Measurements from ENCODE around the gene SUSD1. TPM values are rescaled to one million over a fixed set of nuclear protein-coding genes. Genes with fewer than 3 reads are reported as not detected.

SUSD1 gene
- total RNA-seq, 1 experiment from 2014 or later, result 7.9 TPM

- no peak for ATAC-seq
- Histone ChIP-seq H3K9ac (ENCODE audit: low read length) (no peak overlapping the region), H3K27ac (ENCODE audit: low read depth, low read length) (no peak overlapping the region), H3K36me3 (ENCODE audit: control insufficient read depth in 1 of 2, insufficient read depth in 2 of 2, low read length in 2 of 2) (no peaks in the 10 kb centered on the region), H3K4me3 (replicated peaks in 1 of 2; ENCODE audit: low read depth in 1 of 2, low read length in 2 of 2) (no peak overlapping the region), H3K4me2 (ENCODE audit: low read length) (no peak overlapping the region), H3K27me3 (ENCODE audit: insufficient read depth, low read length) (no peaks in the 10 kb centered on the region), H3K4me1 (ENCODE audit: control insufficient read depth in 1 of 2, insufficient read depth in 2 of 2, low read length in 2 of 2) (no peaks in the 10 kb centered on the region), H3K9me2 (ENCODE audit: insufficient read depth) (no peaks in the 10 kb centered on the region), H2AFZ (ENCODE audit: low read depth, low read length, poor library complexity, severe bottlenecking) (no peak overlapping the region), H3K79me2 (ENCODE audit: insufficient read depth, low read length) (no peaks in the 10 kb centered on the region), H4K20me1 (ENCODE audit: insufficient read depth) (no peaks in the 10 kb centered on the region), H3K9me3 (ENCODE audit: control insufficient read depth in 1 of 2, insufficient read depth in 1 of 2, low read depth in 1 of 2, low read length in 2 of 2) (no peaks in the 10 kb centered on the region)
- BruUV-seq (replicated peaks), result no TSS peak
- ChIA-PET POLR2A (no interaction called here), RAD21 (ENCODE audit: low non-redundant PET in 1 of 2, low total read pairs in 2 of 2, uncharacterized antibody in 2 of 2, unreplicated experiment in 2 of 2) (no interaction called here), CTCF (no interaction called here)
- intact Hi-C loops (cut with micrococcal nuclease), result loop anchor here (10.0 kb wide), 1 partner anchor 803 kb away; the partner anchor contains the start of gene SLC46A2
- no peak for DNase-seq (ENCODE audit: low read depth, low spot score)
- TF ChIP-seq ELF1 (IDR thresholded peaks at IDR 0.05; ENCODE audit: borderline replicate concordance, low read depth), result no peak
- peak; percentile 31 to 49 (median 48); a peak in 4 of 6 replicates for TF ChIP-seq CTCF (IDR thresholded peaks at IDR 0.05 in 2 of 3, conservative IDR thresholded peaks at IDR 0.05 in 1 of 3; ENCODE audit: borderline replicate concordance in 1 of 3, insufficient read depth in 1 of 3, low read depth in 2 of 3, low read length in 2 of 3)
- no peak for TF ChIP-seq FOSL1 (IDR thresholded peaks at IDR 0.05; ENCODE audit: low read depth)
- peak; percentile 78 for TF ChIP-seq RAD21 (IDR thresholded peaks at IDR 0.05; ENCODE audit: low read depth)
- TF ChIP-seq ZNF274 (IDR thresholded peaks at IDR 0.05; ENCODE audit: low read depth, low read length), result no peak
These were observed 83.3 kb downstream of the SUSD1 start for GRCh38 chr9:112091810-112092209.

DNA sequence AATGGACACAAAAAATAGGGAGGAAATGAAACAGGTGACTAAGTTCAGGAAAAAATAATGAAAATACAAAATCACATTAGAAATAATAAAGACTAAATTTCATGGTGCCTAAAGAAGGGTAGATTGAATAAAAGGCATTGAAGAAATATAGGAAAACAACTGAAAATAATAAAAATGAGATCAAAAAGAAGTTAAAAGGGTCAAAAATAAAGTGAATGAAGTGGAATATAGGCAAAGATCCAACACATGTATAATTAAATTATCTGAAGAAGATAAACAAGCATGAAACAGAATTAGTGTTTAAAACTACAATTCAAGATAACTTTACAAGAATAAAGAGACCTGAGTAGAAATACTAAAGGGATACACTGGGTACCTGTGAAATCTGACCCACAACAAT lies 87.6 kb downstream of the SUSD1 start:
- Histone ChIP-seq H2AFZ (ENCODE audit: low read depth, low read length, poor library complexity, severe bottlenecking) (no peak overlapping the region), H3K27ac (ENCODE audit: low read depth, low read length) (no peak overlapping the region), H3K36me3 (ENCODE audit: control insufficient read depth in 1 of 2, insufficient read depth in 2 of 2, low read length in 2 of 2) (no peaks in the 10 kb centered on the region), H3K4me2 (ENCODE audit: low read length) (no peak overlapping the region), H3K9ac (ENCODE audit: low read length) (no peak overlapping the region), H3K79me2 (ENCODE audit: insufficient read depth, low read length) (no peaks in the 10 kb centered on the region), H3K4me3 (replicated peaks in 1 of 2; ENCODE audit: low read depth in 1 of 2, low read length in 2 of 2) (no peak overlapping the region), H3K9me2 (ENCODE audit: insufficient read depth) (no peaks in the 10 kb centered on the region), H3K4me1 (ENCODE audit: control insufficient read depth in 1 of 2, insufficient read depth in 2 of 2, low read length in 2 of 2) (no peaks in the 10 kb centered on the region), H3K9me3 (ENCODE audit: control insufficient read depth in 1 of 2, insufficient read depth in 1 of 2, low read depth in 1 of 2, low read length in 2 of 2) (no peaks in the 10 kb centered on the region), H4K20me1 (ENCODE audit: insufficient read depth) (no peaks in the 10 kb centered on the region), H3K27me3 (ENCODE audit: insufficient read depth, low read length) (no peaks in the 10 kb centered on the region)
- DNase-seq (ENCODE audit: low read depth, low spot score) (no peak), ATAC-seq (no peak)
- CTCF ChIA-PET, result interaction anchor here (0.7 to 1.7 kb wide), 2 partner anchors 11 to 25 kb away, joined by 3 to 6 read pairs; no protein-coding TSS in a partner anchor
- BruUV-seq (replicated peaks), result no TSS peak
- intact Hi-C loops (cut with micrococcal nuclease), result loop anchor here (5.0 kb wide), 1 partner anchor 705 kb away; no protein-coding TSS in a partner anchor
- POLR2A ChIA-PET, result no interaction called here
- RAD21 ChIA-PET (ENCODE audit: low non-redundant PET in 1 of 2, low total read pairs in 2 of 2, uncharacterized antibody in 2 of 2, unreplicated experiment in 2 of 2), result no interaction called here
- TF ChIP-seq POLR2AphosphoS5 (IDR thresholded peaks at IDR 0.05; ENCODE audit: low read depth, low read length), result no peak
- TF ChIP-seq TCF7L2 (IDR thresholded peaks at IDR 0.05; ENCODE audit: borderline replicate concordance, extremely low read depth, insufficient read depth, insufficient read length), result no peak
- no peak for TF ChIP-seq CEBPB (IDR thresholded peaks at IDR 0.05; ENCODE audit: low read depth)
- no peak for TF ChIP-seq SRF (IDR thresholded peaks at IDR 0.05; ENCODE audit: low read depth)
- TF ChIP-seq, protein P1, sequence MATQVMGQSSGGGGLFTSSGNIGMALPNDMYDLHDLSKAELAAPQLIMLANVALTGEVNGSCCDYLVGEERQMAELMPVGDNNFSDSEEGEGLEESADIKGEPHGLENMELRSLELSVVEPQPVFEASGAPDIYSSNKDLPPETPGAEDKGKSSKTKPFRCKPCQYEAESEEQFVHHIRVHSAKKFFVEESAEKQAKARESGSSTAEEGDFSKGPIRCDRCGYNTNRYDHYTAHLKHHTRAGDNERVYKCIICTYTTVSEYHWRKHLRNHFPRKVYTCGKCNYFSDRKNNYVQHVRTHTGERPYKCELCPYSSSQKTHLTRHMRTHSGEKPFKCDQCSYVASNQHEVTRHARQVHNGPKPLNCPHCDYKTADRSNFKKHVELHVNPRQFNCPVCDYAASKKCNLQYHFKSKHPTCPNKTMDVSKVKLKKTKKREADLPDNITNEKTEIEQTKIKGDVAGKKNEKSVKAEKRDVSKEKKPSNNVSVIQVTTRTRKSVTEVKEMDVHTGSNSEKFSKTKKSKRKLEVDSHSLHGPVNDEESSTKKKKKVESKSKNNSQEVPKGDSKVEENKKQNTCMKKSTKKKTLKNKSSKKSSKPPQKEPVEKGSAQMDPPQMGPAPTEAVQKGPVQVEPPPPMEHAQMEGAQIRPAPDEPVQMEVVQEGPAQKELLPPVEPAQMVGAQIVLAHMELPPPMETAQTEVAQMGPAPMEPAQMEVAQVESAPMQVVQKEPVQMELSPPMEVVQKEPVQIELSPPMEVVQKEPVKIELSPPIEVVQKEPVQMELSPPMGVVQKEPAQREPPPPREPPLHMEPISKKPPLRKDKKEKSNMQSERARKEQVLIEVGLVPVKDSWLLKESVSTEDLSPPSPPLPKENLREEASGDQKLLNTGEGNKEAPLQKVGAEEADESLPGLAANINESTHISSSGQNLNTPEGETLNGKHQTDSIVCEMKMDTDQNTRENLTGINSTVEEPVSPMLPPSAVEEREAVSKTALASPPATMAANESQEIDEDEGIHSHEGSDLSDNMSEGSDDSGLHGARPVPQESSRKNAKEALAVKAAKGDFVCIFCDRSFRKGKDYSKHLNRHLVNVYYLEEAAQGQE (IDR thresholded peaks at IDR 0.05; ENCODE audit: low read depth), result no peak
- TF ChIP-seq, protein P2, sequence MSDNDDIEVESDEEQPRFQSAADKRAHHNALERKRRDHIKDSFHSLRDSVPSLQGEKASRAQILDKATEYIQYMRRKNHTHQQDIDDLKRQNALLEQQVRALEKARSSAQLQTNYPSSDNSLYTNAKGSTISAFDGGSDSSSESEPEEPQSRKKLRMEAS (IDR thresholded peaks at IDR 0.05), result no peak
- no peak for TF ChIP-seq ZBTB33 (IDR thresholded peaks at IDR 0.05; ENCODE audit: extremely low read depth, insufficient replicate concordance, low read length)
- no peak for TF ChIP-seq CBX3 (IDR thresholded peaks at IDR 0.05; ENCODE audit: low read depth)

Data from HCT116 (cell line).